Activated T-helper 2 cell treated with anti-CD3 and anti-CD28 coated beads, Interferon-gamma antibody, Interleukin-2, Interleukin-4, amounts not matched to agents 10 μg/mL and 5 μg/mL and 100 μg/mL, durations not matched to agents 14 hours and 24 hours and 36 hours (primary cell): ENCODE measurements around the gene KIDINS220. TPM values are rescaled to one million over a fixed set of nuclear protein-coding genes. Genes with fewer than 3 reads are reported as not detected.

Source experiments
- DNase-seq: peaks from one replicate; pipeline ENCODE4 v3.0.0; 2021; ENCODE audit warnings: low spot score
- H3K27ac Mint-ChIP-seq: one replicate; pipeline ENCODE4 v1.8.0; 2021; ENCODE audit warnings: mixed read lengths
- H3K27me3 Mint-ChIP-seq: one replicate; pipeline ENCODE4 v1.8.0; 2021; ENCODE audit warnings: low read depth, mixed read lengths
- H3K36me3 Mint-ChIP-seq: one replicate; pipeline ENCODE4 v1.8.0; 2021; ENCODE audit warnings: low read depth, mixed read lengths
- H3K4me1 Mint-ChIP-seq: one replicate; pipeline ENCODE4 v1.8.0; 2021; ENCODE audit warnings: low read depth, mixed read lengths
- H3K4me3 Mint-ChIP-seq: one replicate; pipeline ENCODE4 v1.8.0; 2021; ENCODE audit warnings: low read depth, mild to moderate bottlenecking, moderate library complexity, mixed read lengths
- H3K9me3 Mint-ChIP-seq: one replicate; pipeline ENCODE4 v1.8.0; 2021; ENCODE audit warnings: mixed read lengths
- intact Hi-C: fragments of 100-400 bp; cut with micrococcal nuclease; formaldehyde crosslinking; loops from one replicate; pipeline ENCODE4 v1.15.1; 2023
- total RNA-seq: library from RNA; stranded (reverse); gene quantifications from 2 replicates; pipeline ENCODE4 v1.2.3, GENCODE V29; 2022

KIDINS220 gene
- total RNA-seq, 1 donor from 2014 or later, result 26.1 TPM

DNA sequence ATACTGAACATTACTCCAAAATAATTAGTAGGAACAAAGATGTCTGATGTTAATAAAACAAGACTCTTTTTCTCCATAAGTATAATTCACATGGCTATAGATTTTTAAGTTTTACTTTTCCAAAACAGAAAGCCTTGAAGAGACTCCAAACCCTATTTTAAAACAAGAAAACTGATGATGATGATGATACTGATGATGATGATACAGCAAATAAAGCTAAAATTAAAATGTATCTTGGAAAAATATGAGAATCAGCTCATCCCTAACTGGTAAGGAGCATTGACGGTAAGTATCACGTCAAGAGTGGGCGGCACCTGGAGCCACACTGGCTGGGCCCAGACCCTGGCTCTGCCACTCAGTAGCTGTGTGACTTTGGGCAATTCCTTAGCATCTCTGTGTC, 116.0 kb downstream of the KIDINS220 start:
- DNase-seq, result no peak
- no peaks in the 10 kb centered on the region for H3K4me1 Mint-ChIP-seq
- H3K9me3 Mint-ChIP-seq, result peaks cover 10% of the 10 kb centered on the region
- H3K27me3 Mint-ChIP-seq, result no peaks in the 10 kb centered on the region
- intact Hi-C loops, result no loop called here
- no peak overlapping the region for H3K27ac Mint-ChIP-seq
- H3K4me3 Mint-ChIP-seq, result no peak overlapping the region
- H3K36me3 Mint-ChIP-seq, result no peaks in the 10 kb centered on the region

GRCh38 chr2:8720741-8721140, 116.7 kb downstream of the KIDINS220 start:
- H3K4me3 Mint-ChIP-seq, result no peak overlapping the region
- no peak overlapping the region for H3K27ac Mint-ChIP-seq
- no peaks in the 10 kb centered on the region for H3K4me1 Mint-ChIP-seq
- intact Hi-C loops, result no loop called here
- H3K27me3 Mint-ChIP-seq, result no peaks in the 10 kb centered on the region
- H3K9me3 Mint-ChIP-seq, result peaks cover 16% of the 10 kb centered on the region
- no peaks in the 10 kb centered on the region for H3K36me3 Mint-ChIP-seq
- DNase-seq, result no peak

GRCh38 chr2:8719528-8719927, 117.9 kb downstream of the KIDINS220 start:
- H3K9me3 Mint-ChIP-seq, result peaks cover 29% of the 10 kb centered on the region
- no peaks in the 10 kb centered on the region for H3K4me1 Mint-ChIP-seq
- H3K36me3 Mint-ChIP-seq, result no peaks in the 10 kb centered on the region
- H3K27ac Mint-ChIP-seq, result no peak overlapping the region
- intact Hi-C loops, result no loop called here
- DNase-seq, result no peak
- H3K4me3 Mint-ChIP-seq, result no peak overlapping the region
- H3K27me3 Mint-ChIP-seq, result no peaks in the 10 kb centered on the region

- no peaks in the 10 kb centered on the region for H3K36me3 Mint-ChIP-seq
- no peaks in the 10 kb centered on the region for H3K4me1 Mint-ChIP-seq
- peaks cover 29% of the 10 kb centered on the region for H3K9me3 Mint-ChIP-seq
- no peaks in the 10 kb centered on the region for H3K27me3 Mint-ChIP-seq
- H3K4me3 Mint-ChIP-seq, result no peak overlapping the region
- no peak for DNase-seq
- intact Hi-C loops, result no loop called here
- no peak overlapping the region for H3K27ac Mint-ChIP-seq
Measured at GRCh38 chr2:8714971-8715370, 122.4 kb downstream of the KIDINS220 start.

DNA sequence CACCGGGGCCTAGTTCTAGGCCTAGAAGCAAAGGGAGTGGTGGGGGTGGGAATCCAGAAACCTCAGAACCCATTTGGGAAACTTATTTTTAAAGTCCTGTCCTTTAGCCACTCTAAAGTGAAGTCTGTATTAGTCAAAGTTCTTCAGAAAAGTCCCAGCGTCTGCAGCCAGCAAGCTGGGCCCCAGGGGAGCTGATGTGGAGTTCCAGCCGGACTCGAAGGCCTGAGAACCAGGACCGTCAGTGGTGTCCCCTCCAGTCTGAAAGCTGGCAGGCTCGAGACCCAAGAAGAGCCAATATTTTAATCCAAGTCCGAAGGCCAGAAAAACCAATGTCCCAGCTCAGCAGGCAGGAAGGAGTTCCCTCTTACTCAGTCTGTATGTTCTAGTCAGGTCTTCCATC, 123.1 kb downstream of the KIDINS220 start:
- intact Hi-C loops, result no loop called here
- Mint-ChIP-seq H3K4me3 (no peak overlapping the region), H3K4me1 (no peaks in the 10 kb centered on the region), H3K36me3 (no peaks in the 10 kb centered on the region), H3K27ac (no peak overlapping the region), H3K27me3 (no peaks in the 10 kb centered on the region), H3K9me3 (peaks cover 29% of the 10 kb centered on the region)
- DNase-seq, result no peak

DNA sequence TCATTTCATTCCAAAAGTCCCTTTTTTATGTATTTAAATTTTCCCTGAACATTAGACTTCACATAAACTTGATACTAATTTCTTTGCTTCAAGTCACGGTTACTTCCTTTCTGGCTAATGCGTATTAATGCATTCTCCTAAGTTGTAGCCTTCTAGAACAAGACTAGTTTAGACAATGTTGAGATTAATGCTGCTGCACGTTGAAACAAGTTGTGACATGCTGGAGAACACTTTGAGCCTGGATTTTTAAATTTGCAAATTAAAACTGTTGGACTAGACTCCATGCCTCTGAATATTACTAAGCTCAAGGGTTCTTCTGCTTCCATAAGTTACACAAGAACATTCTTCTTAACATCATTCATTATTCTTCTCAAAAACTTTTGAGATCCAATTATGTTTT, 126.5 kb downstream of the KIDINS220 start:
- no peak overlapping the region for H3K27ac Mint-ChIP-seq
- no peaks in the 10 kb centered on the region for H3K36me3 Mint-ChIP-seq
- H3K4me1 Mint-ChIP-seq, result no peaks in the 10 kb centered on the region
- H3K4me3 Mint-ChIP-seq, result no peak overlapping the region
- peaks cover 21% of the 10 kb centered on the region for H3K9me3 Mint-ChIP-seq
- intact Hi-C loops, result no loop called here
- no peak for DNase-seq
- no peaks in the 10 kb centered on the region for H3K27me3 Mint-ChIP-seq

DNA sequence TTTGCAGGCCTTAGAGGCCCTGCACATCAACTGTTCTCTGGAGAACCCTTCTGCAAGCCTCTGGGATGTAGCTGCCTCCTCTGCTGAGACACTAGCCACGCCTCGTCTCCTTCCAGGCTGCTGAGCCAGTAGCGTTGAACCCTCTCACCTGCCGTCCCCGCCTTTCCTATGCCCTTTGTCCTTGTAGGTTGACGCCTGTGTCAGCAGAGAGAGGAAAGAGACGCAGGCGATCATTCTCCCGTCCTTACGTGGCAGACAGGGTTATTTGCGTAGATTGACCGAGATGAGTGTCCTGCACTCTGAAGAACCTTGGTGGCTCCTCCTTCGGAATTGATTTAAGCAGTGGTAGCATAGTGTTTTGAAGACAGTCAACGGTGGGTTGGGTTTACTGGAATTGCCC, 127.8 kb downstream of the KIDINS220 start:
- DNase-seq, result no peak
- Mint-ChIP-seq H3K27me3 (no peaks in the 10 kb centered on the region), H3K27ac (no peak overlapping the region), H3K36me3 (no peaks in the 10 kb centered on the region), H3K9me3 (peaks cover 7% of the 10 kb centered on the region), H3K4me3 (no peak overlapping the region), H3K4me1 (no peaks in the 10 kb centered on the region)
- intact Hi-C loops, result loop anchor here (1.0 kb wide), 1 partner anchor 14 kb away; no protein-coding TSS in a partner anchor

- Mint-ChIP-seq H3K27me3 (no peaks in the 10 kb centered on the region), H3K36me3 (no peaks in the 10 kb centered on the region), H3K27ac (no peak overlapping the region), H3K9me3 (peaks cover 6% of the 10 kb centered on the region), H3K4me1 (no peaks in the 10 kb centered on the region), H3K4me3 (no peak overlapping the region)
- intact Hi-C loops, result no loop called here
- DNase-seq, result no peak
Measured at GRCh38 chr2:8704906-8705305, 132.5 kb downstream of the KIDINS220 start.

DNA sequence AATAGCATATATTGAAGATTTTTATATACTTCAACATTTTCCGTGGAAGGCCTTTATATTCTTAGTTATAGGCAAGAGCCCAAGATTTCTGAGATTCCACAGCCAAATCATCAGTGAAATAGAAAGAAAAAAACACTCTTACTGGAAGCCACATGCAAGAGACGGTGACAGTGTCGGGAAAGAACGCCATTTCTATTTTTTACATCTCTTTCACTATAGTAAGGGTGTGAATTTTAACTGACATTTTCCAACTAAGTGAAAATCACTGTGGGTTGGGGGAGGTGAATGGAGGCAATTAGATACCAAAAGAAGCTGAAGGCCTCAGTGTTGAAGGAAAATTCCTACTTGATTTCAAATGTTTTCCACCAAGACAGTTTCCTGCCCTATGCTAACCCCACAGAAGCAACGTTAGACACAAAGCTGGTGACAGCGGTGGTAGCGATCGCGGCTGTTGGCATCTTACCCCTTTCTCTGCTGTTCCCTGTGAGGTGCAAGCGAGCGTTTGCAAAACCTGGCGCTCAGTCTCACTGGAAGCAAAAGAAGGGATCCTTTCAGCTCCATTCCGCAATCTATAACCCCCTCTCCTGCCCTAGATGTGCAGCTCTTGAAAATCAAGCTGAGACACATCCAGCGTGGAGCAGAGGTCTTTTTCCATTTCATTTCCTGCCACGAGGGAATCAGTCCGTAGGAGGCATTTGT, 135.6 kb downstream of the KIDINS220 start:
- Mint-ChIP-seq H3K4me3 (no peak overlapping the region), H3K4me1 (no peaks in the 10 kb centered on the region), H3K9me3 (no peaks in the 10 kb centered on the region), H3K27ac (no peak overlapping the region), H3K27me3 (peaks cover under 1% of the 10 kb centered on the region), H3K36me3 (no peaks in the 10 kb centered on the region)
- intact Hi-C loops, result no loop called here
- DNase-seq, result no peak

DNA sequence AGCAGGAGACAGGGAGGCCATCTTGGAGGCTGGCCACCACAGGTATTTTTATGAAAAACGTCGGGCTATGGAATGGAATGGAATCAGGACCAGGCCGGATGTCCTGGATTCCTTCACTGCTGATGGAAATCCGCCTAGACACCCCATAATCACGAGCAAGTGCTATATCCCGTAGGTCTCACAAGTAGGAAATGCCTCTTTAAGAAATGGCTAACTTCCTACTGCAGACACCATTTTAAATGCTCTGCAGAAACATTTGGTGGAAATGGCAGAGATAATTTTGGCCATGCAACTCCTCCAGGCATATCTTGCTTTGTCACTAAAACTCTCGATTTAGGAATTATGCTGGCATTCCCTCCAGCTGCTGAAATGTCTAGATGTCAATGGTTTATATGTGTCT, 137.6 kb downstream of the KIDINS220 start:
- peaks cover 3% of the 10 kb centered on the region for H3K27me3 Mint-ChIP-seq

GRCh38 chr2:8697190-8697589, 140.2 kb downstream of the KIDINS220 start:
- intact Hi-C loops, result no loop called here

More for the DNA sequence above, 137.6 kb downstream of the KIDINS220 start:
- DNase-seq, result no peak
- Mint-ChIP-seq H3K9me3 (no peaks in the 10 kb centered on the region), H3K4me1 (no peaks in the 10 kb centered on the region), H3K27ac (no peak overlapping the region), H3K36me3 (no peaks in the 10 kb centered on the region), H3K4me3 (no peak overlapping the region)
- intact Hi-C loops, result no loop called here

DNA sequence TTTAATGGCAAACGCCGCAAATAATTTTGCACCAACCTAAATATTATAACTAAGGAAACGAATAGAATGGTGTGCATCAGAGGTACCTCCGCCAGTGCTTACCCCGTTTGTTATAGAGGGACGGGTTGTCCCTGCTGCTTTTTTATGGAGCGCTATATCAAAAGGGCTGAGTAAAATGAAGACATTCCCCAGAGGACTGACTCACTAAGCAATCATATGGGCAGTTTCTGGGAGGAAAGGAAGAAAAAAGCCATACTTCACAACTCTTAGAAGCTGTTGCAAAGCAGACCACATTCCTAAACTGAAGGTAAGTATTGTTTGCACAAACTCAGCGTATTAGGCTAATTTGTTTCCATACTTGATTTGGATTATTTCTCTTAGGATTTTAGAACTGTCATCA, 142.7 kb downstream of the KIDINS220 start:
- no peaks in the 10 kb centered on the region for H3K36me3 Mint-ChIP-seq
- no peak overlapping the region for H3K4me3 Mint-ChIP-seq
- peaks cover 3% of the 10 kb centered on the region for H3K4me1 Mint-ChIP-seq
- intact Hi-C loops, result loop anchor here (1.0 kb wide), 1 partner anchor 15 kb away; no protein-coding TSS in a partner anchor
- H3K9me3 Mint-ChIP-seq, result no peaks in the 10 kb centered on the region
- H3K27me3 Mint-ChIP-seq, result peaks cover 21% of the 10 kb centered on the region
- no peak overlapping the region for H3K27ac Mint-ChIP-seq
- DNase-seq, result no peak

More at GRCh38 chr2:8697190-8697589, 140.2 kb downstream of the KIDINS220 start:
- no peak overlapping the region for H3K4me3 Mint-ChIP-seq
- H3K27ac Mint-ChIP-seq, result no peak overlapping the region
- peaks cover 3% of the 10 kb centered on the region for H3K4me1 Mint-ChIP-seq
- peaks cover 8% of the 10 kb centered on the region for H3K27me3 Mint-ChIP-seq
- H3K9me3 Mint-ChIP-seq, result no peaks in the 10 kb centered on the region
- H3K36me3 Mint-ChIP-seq, result no peaks in the 10 kb centered on the region
- DNase-seq, result no peak

- Mint-ChIP-seq H3K4me3 (no peak overlapping the region), H3K27ac (no peak overlapping the region), H3K27me3 (peaks cover 26% of the 10 kb centered on the region), H3K4me1 (peaks cover 3% of the 10 kb centered on the region), H3K9me3 (no peaks in the 10 kb centered on the region), H3K36me3 (peaks cover 2% of the 10 kb centered on the region)
- intact Hi-C loops, result loop anchor here (2.0 kb wide), 1 partner anchor 72 kb away; no protein-coding TSS in a partner anchor
- DNase-seq, result no peak
Measured at GRCh38 chr2:8693157-8693821, 144.1 kb downstream of the KIDINS220 start.
